HCT116 (cell line): ENCODE measurements around the gene RBP2. TPM values are rescaled to one million over a fixed set of nuclear protein-coding genes. Genes with fewer than 3 reads are reported as not detected.
"Not testable (repeated sequence)": the region's sequence is repeated elsewhere in the genome, so short reads cannot be mapped to it uniquely, and the experiment has no call there.

Source experiments
- ATAC-seq: fragments of 200-7000 bp; cut with Tn5 transposase; 2 replicates; pipeline ENCODE4 v1.9.1; 2020; ENCODE audit warnings: mild to moderate bottlenecking, moderate library complexity
- BruUV-seq: library from RNA; stranded (reverse); fragments of 400-500 nt; replicated peaks from 2 replicates; lab custom pipeline; 2021; lab: Mats Ljungman, UMichigan
- CTCF ChIA-PET: fragments of 300-600 bp; sonication (Branson Sonifier 250); formaldehyde crosslinking; loops from one replicate; lab custom pipeline; 2021; ENCODE audit warnings: antibody characterized with exemption; lab: Charles Lee
- POLR2A ChIA-PET: fragments of 300-600, 350-600 bp; sonication (Branson Sonifier 250); formaldehyde crosslinking; loops from one replicate; lab custom pipeline; 2021; ENCODE audit warnings: antibody characterized with exemption; lab: Charles Lee
- RAD21 ChIA-PET, 2 experiments: fragments of 300-600 bp; sonication (Branson Sonifier 250); formaldehyde crosslinking; loops; one replicate each; lab custom pipeline; 2023; ENCODE audit warnings: low total read pairs in 2 of 2; ENCODE audit not compliant: uncharacterized antibody in 2 of 2, unreplicated experiment in 2 of 2, low non-redundant PET in 1 of 2; lab: Charles Lee
- DNase-seq: peaks from one replicate; pipeline ENCODE4 v3.0.0-alpha.2; 2010; ENCODE audit warnings: low read depth, low spot score
- H2AFZ ChIP-seq: fragments of 200-600 bp; shearing (Covaris generic), sonication (generic); 2 replicates; pipeline ENCODE4 v1.6.1; 2017; ENCODE audit warnings: low read depth, mixed run types, mixed read lengths, antibody characterized with exemption, low read length; ENCODE audit not compliant: poor library complexity, severe bottlenecking
- H3K27ac ChIP-seq: 2 replicates; pipeline ENCODE4 v1.5.1; 2012; ENCODE audit warnings: low read depth, low read length
- H3K27me3 ChIP-seq: fragments of 200-600 bp; sonication (generic); 2 replicates; pipeline ENCODE4 v1.6.1; 2016; ENCODE audit warnings: mixed run types, low read length, mixed read lengths; ENCODE audit not compliant: insufficient read depth
- H3K36me3 ChIP-seq, 2 experiments: fragments of 200-500 bp in 1 of 2; fragments of 200-600 bp in 1 of 2; sonication (Bioruptor generic) in 1 of 2; sonication (generic) in 1 of 2; 2 replicates each; pipeline versions ENCODE4 v1.5.1 to v1.6.1; 2014 to 2016; ENCODE audit warnings: low read length in 2 of 2, inconsistent platforms in 1 of 2, mixed read lengths in 1 of 2, mixed run types in 1 of 2; ENCODE audit not compliant: insufficient read depth in 2 of 2, control insufficient read depth in 1 of 2
- H3K4me1 ChIP-seq, 2 experiments: fragments of 200-600 bp in 1 of 2; sonication (generic) in 1 of 2; 2 replicates each; pipeline versions ENCODE4 v1.5.1 to v1.6.1; 2012 to 2017; ENCODE audit warnings: low read length in 2 of 2, inconsistent platforms in 1 of 2, mild to moderate bottlenecking in 1 of 2, mixed read lengths in 1 of 2, mixed run types in 1 of 2, moderate library complexity in 1 of 2; ENCODE audit not compliant: insufficient read depth in 2 of 2, control insufficient read depth in 1 of 2
- H3K4me2 ChIP-seq: fragments of 200-600 bp; sonication (generic); 2 replicates; pipeline ENCODE4 v1.6.1; 2017; ENCODE audit warnings: mixed run types, low read length, mixed read lengths
- H3K4me3 ChIP-seq, 2 experiments: fragments of 200-600 bp in 1 of 2; sonication (generic) in 1 of 2; replicated peaks in 1 of 2; 2 replicates each; pipeline ENCODE4 v1.5.1; 2011 to 2016; ENCODE audit warnings: low read length in 2 of 2, control low read depth in 1 of 2, low read depth in 1 of 2, mild to moderate bottlenecking in 1 of 2, mixed read lengths in 1 of 2, mixed run types in 1 of 2
- H3K79me2 ChIP-seq: fragments of 200-600 bp; sonication (generic); 2 replicates; pipeline ENCODE4 v1.6.1; 2017; ENCODE audit warnings: mild to moderate bottlenecking, mixed run types, low read length, moderate library complexity, mixed read lengths; ENCODE audit not compliant: insufficient read depth
- H3K9ac ChIP-seq: fragments of 200-600 bp; sonication (generic); 2 replicates; pipeline ENCODE4 v1.6.1; 2016; ENCODE audit warnings: low read length, mixed read lengths
- H3K9me2 ChIP-seq: fragments of 200-600 bp; sonication (generic), shearing (Covaris generic); 2 replicates; pipeline ENCODE4 v1.6.1; 2017; ENCODE audit warnings: mixed run types, mild to moderate bottlenecking, moderate library complexity; ENCODE audit not compliant: insufficient read depth
- H3K9me3 ChIP-seq, 2 experiments: fragments of 200-500 bp in 1 of 2; fragments of 200-600 bp in 1 of 2; sonication (Bioruptor generic) in 1 of 2; sonication (generic) in 1 of 2; 2 replicates each; pipeline ENCODE4 v1.6.1; 2014 to 2017; ENCODE audit warnings: low read length in 2 of 2, mixed read lengths in 2 of 2, inconsistent platforms in 1 of 2, low read depth in 1 of 2, mild to moderate bottlenecking in 1 of 2, mixed run types in 1 of 2, moderate library complexity in 1 of 2; ENCODE audit not compliant: control insufficient read depth in 1 of 2, insufficient read depth in 1 of 2
- H4K20me1 ChIP-seq: fragments of 200-600 bp; sonication (generic), shearing (Covaris generic); 2 replicates; pipeline ENCODE4 v1.6.1; 2017; ENCODE audit warnings: mixed run types, mild to moderate bottlenecking, moderate library complexity; ENCODE audit not compliant: insufficient read depth
- CEBPB ChIP-seq: IDR thresholded peaks from 2 replicates; pipeline ENCODE4 v1.6.1; 2012; ENCODE audit warnings: low read depth
- JUND ChIP-seq: IDR thresholded peaks from 2 replicates; pipeline ENCODE4 v1.6.1; 2012
- POLR2A ChIP-seq: IDR thresholded peaks from 2 replicates; pipeline ENCODE4 v1.7.0; 2011; ENCODE audit warnings: borderline replicate concordance; ENCODE audit not compliant: insufficient read depth, insufficient read length; ENCODE audit errors: extremely low read depth
- POLR2AphosphoS5 ChIP-seq: IDR thresholded peaks from 2 replicates; pipeline ENCODE4 v1.6.1; 2011; ENCODE audit warnings: mild to moderate bottlenecking, low read depth, low read length, moderate library complexity
- RAD21 ChIP-seq: IDR thresholded peaks from 2 replicates; pipeline ENCODE4 v1.6.1; 2012; ENCODE audit warnings: low read depth, mild to moderate bottlenecking
- REST ChIP-seq: IDR thresholded peaks from 2 replicates; pipeline ENCODE4 v1.6.1; 2012; ENCODE audit warnings: low read depth
- TCF7L2 ChIP-seq: IDR thresholded peaks from 2 replicates; pipeline ENCODE4 v1.7.0; 2011; ENCODE audit warnings: borderline replicate concordance, inconsistent platforms; ENCODE audit not compliant: insufficient read depth, insufficient read length; ENCODE audit errors: extremely low read depth
- ZFX ChIP-seq: fragments of 450-650 bp; IDR thresholded peaks from 2 replicates; pipeline ENCODE4 v1.6.1; 2017
- intact Hi-C: fragments of 100-400 bp; cut with micrococcal nuclease; formaldehyde crosslinking; loops from 2 replicates; pipeline ENCODE4 v1.10.0; 2022
- total RNA-seq: library from RNA; stranded (reverse); gene quantifications from one replicate; pipeline ENCODE4 v1.2.1, GENCODE V29; 2021; ENCODE audit not compliant: unreplicated experiment

The RBP2 gene
- total RNA-seq, 1 experiment from 2014 or later: not detected

- Histone ChIP-seq H3K36me3 (no peaks in the 10 kb centered on the region), H3K79me2 (no peaks in the 10 kb centered on the region), H3K27ac (no peak overlapping the region), H3K9me2 (no peaks in the 10 kb centered on the region), H4K20me1 (no peaks in the 10 kb centered on the region), H3K4me1 (peaks cover 0 to 11% of the 10 kb centered on the region in 2 experiments; a peak in 1 of 4 replicates), H3K27me3 (no peaks in the 10 kb centered on the region), H2AFZ (no peak overlapping the region), H3K9ac (no peak overlapping the region), H3K9me3 (peaks cover 0 to 5% of the 10 kb centered on the region in 2 experiments; a peak in 2 of 4 replicates), H3K4me2 (no peak overlapping the region), H3K4me3 (no peak overlapping the region)
- ChIA-PET POLR2A (no interaction called here), RAD21 (no interaction called here), CTCF (no interaction called here)
- TF ChIP-seq RAD21 (no peak), TCF7L2 (no peak), JUND (no peak), POLR2AphosphoS5 (no peak), CEBPB (no peak), POLR2A (no peak), ZFX (no peak), REST (no peak)
- ATAC-seq (no peak), DNase-seq (no peak)
- intact Hi-C loops: no loop called here
- BruUV-seq: no TSS peak
Measured at GRCh38 chr3:139414608-139415224, 61.6 kb downstream of the RBP2 start.

GRCh38 chr3:139412891-139413290 is 63.4 kb downstream of the RBP2 start:
- H3K4me1 ChIP-seq, intact Hi-C loops, H3K79me2 ChIP-seq, H2AFZ ChIP-seq, CTCF ChIA-PET, BruUV-seq, H3K9me3 ChIP-seq, H3K9ac ChIP-seq, H3K4me2 ChIP-seq, H4K20me1 ChIP-seq, H3K27me3 ChIP-seq, RAD21 ChIA-PET, H3K36me3 ChIP-seq, ATAC-seq, H3K27ac ChIP-seq, H3K4me3 ChIP-seq, H3K9me2 ChIP-seq, DNase-seq, POLR2A ChIA-PET: not testable (repeated sequence)
